Right lung (tissue), 5 donors: ENCODE measurements around the gene LYL1. TPM values are rescaled to one million over a fixed set of nuclear protein-coding genes. Genes with fewer than 3 reads are reported as not detected.

ENCODE experiments used
- DNase-seq, 2 donors: peaks; one replicate each; pipeline ENCODE4 v3.0.0-alpha.2; 2013
- polyA plus RNA-seq, 5 donors: library from polyadenylated mRNA; unstranded; fragments of 120-200 nt; gene quantifications; one replicate each; pipeline versions ENCODE4 v1.2.1 to v1.2.3, GENCODE V29; 2013; ENCODE audit warnings: inconsistent platforms in 1 of 5, low replicate concordance in 1 of 5; ENCODE audit not compliant: insufficient read length in 5 of 5, insufficient read depth in 1 of 5

Gene LYL1
- polyA plus RNA-seq, 5 donors = 6.2 to 13.5 (median 6.8) TPM

- no peak for DNase-seq
These were observed 7.5 kb upstream of the LYL1 start for GRCh38 chr19:13110099-13110610.

GRCh38 chr19:13109361-13110098 is 6.9 kb upstream of the LYL1 start:
- no peak for DNase-seq

- no peak for DNase-seq
These were observed 2.4 kb upstream of the LYL1 start for GRCh38 chr19:13104848-13105711.

GRCh38 chr19:13104360-13104847 is 1.7 kb upstream of the LYL1 start:
- no peak for DNase-seq

GRCh38 chr19:13103581-13104359 is 1.1 kb upstream of the LYL1 start:
- no peak for DNase-seq

GRCh38 chr19:13102416-13102665 is 317 bp downstream of the LYL1 start:
- no peak for DNase-seq

- no peak for DNase-seq
These were observed 855 bp downstream of the LYL1 start for GRCh38 chr19:13101590-13102415.

GRCh38 chr19:13100841-13101589 is 1.6 kb downstream of the LYL1 start:
- no peak for DNase-seq

GRCh38 chr19:13100031-13100588 is 2.5 kb downstream of the LYL1 start:
- no peak for DNase-seq

- DNase-seq = no peak
These were observed 3.3 kb downstream of the LYL1 start for GRCh38 chr19:13099073-13099999.

- DNase-seq = no peak
These were observed 4.2 kb downstream of the LYL1 start for GRCh38 chr19:13098277-13099072.

GRCh38 chr19:13097463-13098258 is 5.0 kb downstream of the LYL1 start:
- DNase-seq = no peak

- no peak for DNase-seq
These were observed 5.6 kb downstream of the LYL1 start for GRCh38 chr19:13097033-13097462.

- no peak for DNase-seq
These were observed 6.4 kb downstream of the LYL1 start for GRCh38 chr19:13095934-13096927.

- DNase-seq = no peak
These were observed 7.3 kb downstream of the LYL1 start for GRCh38 chr19:13095393-13095784.
